NCI-H146 (cell line): ENCODE results near the gene NTM.

Experiments
- DNase-seq: peaks from one replicate; lab custom pipeline; 2025; lab: John Stamatoyannopoulos, UW

The NTM gene

DNA sequence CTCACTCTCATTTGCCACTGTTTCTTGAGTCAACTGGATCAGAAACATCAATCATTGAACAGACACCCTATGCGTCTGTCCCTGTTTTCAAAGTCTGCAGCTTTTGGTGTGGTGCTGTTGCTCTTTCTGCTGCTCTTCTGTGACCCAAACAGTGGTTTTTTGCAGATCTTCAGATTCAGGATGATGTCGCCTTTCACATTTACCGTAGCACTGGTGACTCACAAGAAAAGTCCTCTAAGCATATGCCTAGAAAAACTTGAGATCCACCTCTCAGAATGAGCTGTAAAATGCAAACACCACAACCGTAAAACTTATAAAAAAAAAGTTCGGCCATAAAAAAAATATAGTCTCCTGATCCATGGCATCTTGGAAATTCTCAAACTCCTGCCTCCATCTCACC, 400.4 kb downstream of the NTM start:
- DNase-seq, result no peak

DNA sequence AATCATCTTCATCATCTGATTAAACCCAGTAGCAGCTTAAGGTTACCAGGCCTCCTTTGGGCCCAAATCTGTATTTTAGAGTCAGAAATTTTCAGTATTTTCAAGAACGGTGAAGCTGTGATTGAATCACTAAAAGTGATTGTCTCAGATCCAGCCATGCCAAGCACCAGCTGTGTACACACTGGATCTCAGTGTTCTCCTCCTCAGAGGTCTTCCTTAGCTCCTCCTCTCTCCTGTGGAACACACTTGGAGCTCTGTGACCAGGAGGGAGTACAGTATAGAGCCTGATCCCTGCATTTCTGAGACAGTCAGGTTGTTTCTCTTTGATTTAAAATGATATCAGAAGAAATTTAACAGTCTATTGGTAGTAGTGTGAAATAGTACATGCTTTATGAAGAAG, 401.1 kb downstream of the NTM start:
- no peak for DNase-seq

- DNase-seq, result no peak
Observed at GRCh38 chr11:131773626-131774025, 403.2 kb downstream of the NTM start.

DNA sequence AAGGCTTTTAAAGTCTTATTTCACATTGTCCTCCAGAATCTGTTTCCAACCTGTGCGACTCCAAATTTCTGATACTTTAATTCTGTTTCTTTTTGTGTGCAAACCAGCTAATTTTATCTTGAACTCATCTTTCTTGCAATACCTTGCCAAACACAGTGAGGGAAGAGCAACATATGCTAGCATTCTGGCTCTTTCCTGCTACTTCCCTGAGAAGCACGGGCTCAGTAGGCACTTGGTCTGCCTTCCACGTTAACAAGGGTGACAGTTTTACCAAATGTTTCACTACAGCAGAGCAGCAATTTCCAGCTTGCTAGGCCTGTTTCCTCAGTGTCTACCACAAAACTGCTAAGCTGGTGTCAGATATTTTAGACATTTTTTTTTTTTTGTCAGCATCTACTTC, 405.8 kb downstream of the NTM start:
- DNase-seq, result no peak

GRCh38 chr11:131785801-131786200, 415.4 kb downstream of the NTM start:
- no peak for DNase-seq

DNA sequence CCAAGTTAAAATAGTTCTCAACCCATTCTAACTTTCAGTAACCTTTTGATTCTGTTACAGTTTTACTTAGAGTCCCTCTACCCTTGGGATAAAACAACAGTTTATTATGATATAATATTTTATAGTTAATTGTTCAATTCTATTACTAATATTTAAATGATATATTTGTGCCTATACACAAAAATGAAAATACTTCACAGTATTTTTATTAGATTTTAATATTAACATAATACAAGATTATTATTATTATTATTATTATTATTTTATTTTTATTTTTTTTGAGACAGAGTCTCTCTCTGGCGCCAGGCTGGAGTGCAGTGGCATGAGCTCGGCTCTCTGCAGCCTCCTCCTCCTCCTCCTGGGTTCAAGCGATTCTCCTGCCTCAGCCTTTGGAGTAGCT, 416.7 kb downstream of the NTM start:
- no peak for DNase-seq

DNA sequence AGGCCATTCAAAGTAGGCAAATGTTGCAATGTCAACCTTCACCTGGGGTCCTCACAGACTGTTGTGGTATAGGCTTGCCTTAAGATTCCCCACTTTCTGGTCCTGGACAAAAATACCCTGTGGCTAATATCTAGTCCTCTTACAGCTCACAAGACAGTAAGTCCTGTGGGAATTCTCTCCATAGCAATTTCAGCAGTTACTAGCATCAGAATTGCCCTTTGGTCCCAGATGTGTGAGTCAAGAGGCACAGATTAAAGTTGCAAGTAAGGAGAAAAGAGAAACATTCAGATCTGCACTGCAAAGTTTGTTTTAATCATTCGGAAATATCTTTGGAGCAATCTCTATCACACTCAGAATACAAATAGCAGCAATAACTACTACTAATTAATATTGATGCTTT, 420.2 kb downstream of the NTM start:
- DNase-seq, result no peak

DNA sequence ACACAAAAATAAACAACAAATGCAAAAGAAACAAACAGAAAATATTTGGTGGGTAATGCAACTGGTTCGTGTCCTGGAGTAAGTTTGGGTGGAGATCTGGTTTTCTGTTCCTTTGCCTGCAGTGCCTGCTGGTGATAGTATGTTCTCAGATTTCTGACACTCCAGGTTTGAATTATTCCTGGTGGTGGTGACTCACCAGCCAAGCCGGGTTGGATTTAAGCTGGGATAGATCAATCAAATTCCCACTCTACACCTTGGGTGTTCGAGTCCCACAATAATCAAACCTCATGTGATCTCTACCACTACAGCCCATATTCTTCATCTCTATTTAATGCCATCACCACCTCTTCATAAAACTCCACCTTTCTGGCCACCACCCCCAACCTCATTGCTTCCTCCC, 421.8 kb downstream of the NTM start:
- DNase-seq, result no peak

- no peak for DNase-seq
Observed at GRCh38 chr11:131796089-131796488, 425.7 kb downstream of the NTM start.

GRCh38 chr11:131796541-131796940, 426.1 kb downstream of the NTM start:
- no peak for DNase-seq

GRCh38 chr11:131800452-131800851, 430.0 kb downstream of the NTM start:
- DNase-seq, result no peak

DNA sequence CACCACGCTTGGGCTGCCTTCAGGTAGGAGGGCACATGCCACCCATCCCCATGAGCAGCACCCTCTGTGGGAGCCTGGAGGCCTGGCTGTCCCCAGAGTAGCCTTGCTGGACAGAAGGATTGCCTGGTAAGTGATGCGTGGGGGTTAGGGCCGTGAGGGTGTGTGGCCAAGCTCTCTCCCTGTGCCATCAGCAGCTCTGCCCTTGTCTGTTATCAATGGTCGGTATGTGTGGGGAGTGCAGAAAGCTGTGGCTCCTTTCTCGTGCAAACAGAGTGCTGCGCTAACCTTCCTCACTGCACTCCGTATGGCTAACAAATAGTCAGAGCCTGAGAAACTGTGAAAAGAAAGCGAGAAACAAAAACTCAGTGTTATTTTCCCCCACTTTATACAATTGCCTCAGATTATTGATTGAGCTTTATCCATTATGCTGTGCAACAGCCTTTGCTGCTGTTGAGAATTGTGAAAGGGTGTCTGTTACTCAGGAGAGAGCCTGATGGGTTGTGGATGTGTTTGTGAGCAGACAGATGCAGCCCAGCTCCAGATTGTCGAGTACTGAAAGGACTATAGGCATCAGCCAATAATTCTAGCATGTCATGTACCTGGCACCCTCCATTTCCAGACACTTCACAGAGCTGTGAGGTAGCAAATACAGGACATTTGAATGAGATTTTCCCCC, 432.2 kb downstream of the NTM start:
- DNase-seq, result no peak

GRCh38 chr11:131807876-131808275, 437.5 kb downstream of the NTM start:
- no peak for DNase-seq

DNA sequence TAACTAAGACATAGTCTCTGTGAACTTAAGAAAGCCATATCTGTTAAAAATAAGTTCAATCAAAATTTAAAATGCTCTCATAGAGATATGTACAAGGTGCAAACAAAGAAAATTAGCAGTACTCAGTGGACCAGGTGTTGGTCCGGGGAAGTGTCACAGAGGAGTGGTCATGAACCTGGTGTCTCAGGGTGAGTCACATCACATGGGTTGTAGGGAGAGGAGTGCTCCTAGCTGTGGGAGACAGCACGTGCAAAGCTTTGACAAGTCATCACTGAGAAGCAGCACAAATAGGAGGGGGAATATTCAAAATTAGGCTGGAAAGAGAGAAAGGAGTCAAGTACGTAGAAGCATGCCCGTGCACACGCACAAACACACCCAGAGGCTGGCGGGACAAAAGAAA, 438.1 kb downstream of the NTM start:
- DNase-seq, result no peak

- no peak for DNase-seq
Observed at GRCh38 chr11:131809203-131809918, 438.9 kb downstream of the NTM start.

- no peak for DNase-seq
Observed at GRCh38 chr11:131810541-131810940, 440.1 kb downstream of the NTM start.

GRCh38 chr11:131811383-131811782, 441.0 kb downstream of the NTM start:
- no peak for DNase-seq

- DNase-seq, result no peak
Observed at GRCh38 chr11:131814108-131814507, 443.7 kb downstream of the NTM start.

DNA sequence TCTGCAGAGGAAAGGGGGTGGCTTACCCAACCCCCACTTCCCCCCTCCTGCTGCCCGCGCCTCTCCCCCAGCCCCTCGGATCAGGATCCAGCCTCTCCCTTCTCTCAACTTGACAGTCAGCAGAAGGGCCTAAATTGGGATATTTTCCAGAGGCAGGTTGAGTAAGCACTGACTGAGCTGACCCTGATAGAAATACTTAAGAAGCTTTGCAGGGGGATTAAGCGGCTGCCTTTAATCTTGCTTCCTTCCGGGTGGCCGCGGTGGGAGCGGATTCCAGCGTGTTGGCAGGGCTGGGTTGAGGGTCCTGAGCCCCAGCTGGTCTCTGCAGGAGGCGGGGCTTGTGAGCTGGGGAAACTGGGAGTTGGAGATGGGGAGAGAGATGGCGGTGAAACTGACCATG, 445.2 kb downstream of the NTM start:
- no peak for DNase-seq

DNA sequence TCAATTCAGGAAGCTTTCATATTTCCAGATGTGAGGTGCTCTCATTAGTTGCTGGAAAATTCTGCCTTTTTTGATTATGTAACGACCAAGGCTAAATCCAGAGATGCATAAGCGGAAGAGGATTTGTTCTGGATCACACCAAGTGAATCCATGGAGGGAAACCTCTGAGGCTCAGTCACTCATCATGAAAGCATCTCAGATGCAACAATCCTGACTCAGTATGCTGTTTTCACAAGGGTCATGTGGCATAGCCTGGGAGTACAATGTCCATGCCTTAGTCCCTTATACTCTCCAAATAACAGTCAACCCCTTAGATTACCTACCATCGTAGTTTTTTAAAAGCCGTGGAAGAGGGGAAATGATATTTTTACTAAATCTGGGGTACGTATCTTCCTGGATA, 445.6 kb downstream of the NTM start:
- no peak for DNase-seq

DNA sequence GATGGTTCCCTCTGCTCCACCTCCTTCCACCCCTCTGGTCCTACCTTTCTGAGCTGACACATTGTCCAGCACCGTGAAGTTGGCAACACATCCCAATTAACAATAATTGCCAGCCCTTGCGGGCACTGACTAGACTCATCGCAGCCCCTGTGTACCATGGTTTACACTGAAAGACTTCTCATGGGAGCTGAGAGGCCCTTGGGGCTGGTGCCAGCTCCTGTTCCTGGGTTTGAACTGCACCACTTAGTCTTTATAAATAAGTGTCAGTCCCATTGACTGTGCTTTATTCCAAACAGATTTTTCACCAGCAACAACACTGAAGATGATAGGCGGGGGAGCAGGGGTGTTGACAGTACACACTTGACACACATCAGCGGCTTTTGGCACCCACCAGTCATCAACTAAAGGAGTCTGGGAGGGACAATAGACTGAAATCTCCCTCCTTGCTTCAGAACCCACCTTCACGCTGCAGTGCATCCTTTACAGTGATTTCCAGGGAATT, 447.3 kb downstream of the NTM start:
- no peak for DNase-seq

- DNase-seq, result no peak
Observed at GRCh38 chr11:131819865-131820264, 449.4 kb downstream of the NTM start.

GRCh38 chr11:131822506-131822905, 452.1 kb downstream of the NTM start:
- no peak for DNase-seq

DNA sequence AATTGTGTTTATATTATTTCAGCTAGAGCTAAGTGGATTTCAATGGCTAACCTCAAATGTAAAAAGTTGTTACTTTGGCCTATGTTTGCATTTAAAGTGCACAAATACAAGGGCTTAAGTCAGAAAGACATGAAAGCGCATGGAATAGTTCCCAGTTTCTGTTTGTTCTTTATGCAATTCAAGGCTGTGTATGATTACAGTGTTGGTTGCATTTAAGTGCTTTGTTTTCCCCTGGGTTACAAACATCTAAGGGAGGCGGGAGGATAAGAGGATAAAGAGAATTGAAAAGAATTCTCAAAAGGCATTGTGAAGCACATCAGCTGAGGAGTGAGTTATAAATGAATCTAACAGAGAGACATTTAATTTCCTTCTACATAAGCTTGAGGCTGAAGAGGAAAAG, 453.4 kb downstream of the NTM start:
- DNase-seq, result no peak
